HFFc6 (cell line): ENCODE measurements around the gene WNT5B. TPM values are rescaled to one million over a fixed set of nuclear protein-coding genes. Genes with fewer than 3 reads are reported as not detected.

ENCODE experiments used
- DNase-seq: peaks from one replicate; pipeline ENCODE4 v3.0.0-alpha.2; 2018
- H3K27ac Mint-ChIP-seq: 2 replicates; pipeline ENCODE4 v1.8.0; 2020; ENCODE audit warnings: mild to moderate bottlenecking, mixed read lengths
- H3K27me3 Mint-ChIP-seq: 2 replicates; pipeline ENCODE4 v1.8.0; 2021; ENCODE audit warnings: mild to moderate bottlenecking, moderate library complexity, mixed read lengths; ENCODE audit not compliant: insufficient read depth
- H3K36me3 Mint-ChIP-seq: 2 replicates; pipeline ENCODE4 v1.8.0; 2021; ENCODE audit warnings: low read depth, mixed read lengths
- H3K4me1 Mint-ChIP-seq: 2 replicates; pipeline ENCODE4 v1.8.0; 2020; ENCODE audit warnings: low read depth, mixed read lengths
- H3K4me3 Mint-ChIP-seq: 2 replicates; pipeline ENCODE4 v1.8.0; 2020; ENCODE audit warnings: mild to moderate bottlenecking, moderate library complexity, mixed read lengths
- H3K9me3 Mint-ChIP-seq: 2 replicates; pipeline ENCODE4 v1.8.0; 2020; ENCODE audit warnings: mild to moderate bottlenecking, mixed read lengths
- CTCF ChIP-seq: fragments of 200-600 bp; sonication (generic); IDR thresholded peaks from 2 replicates; pipeline ENCODE4 v1.5.0; 2021; ENCODE audit warnings: antibody characterized with exemption, mild to moderate bottlenecking
- total RNA-seq, 6 experiments: library from RNA; stranded (reverse); fragmentation: NEBNext Ultra II Directional; extraction: Animal tissue kit (Norgen Biotek cat#: 25700); gene quantifications; 2 replicates in 1 of 6; 3 replicates in 5 of 6; pipeline ENCODE4 v1.2.3, GENCODE V29; 2021

The WNT5B gene
- total RNA-seq, 6 experiments from 2014 or later = 191 to 289 (median 200) TPM

GRCh38 chr12:1644534-1645438 lies 15.8 kb downstream of the WNT5B start:
- Mint-ChIP-seq H3K36me3 (peaks cover 60% of the 10 kb centered on the region), H3K27ac (peak overlapping the region; percentile 93), H3K9me3 (no peaks in the 10 kb centered on the region), H3K4me1 (peaks cover 74% of the 10 kb centered on the region), H3K27me3 (peaks cover 5% of the 10 kb centered on the region), H3K4me3 (peak overlapping the region; percentile 28; the same call in 1 of the 2 replicates)
- no peak for TF ChIP-seq CTCF
- DNase-seq = peak; percentile 84

GRCh38 chr12:1645819-1646218 lies 16.8 kb downstream of the WNT5B start:
- no peak for TF ChIP-seq CTCF
- H3K36me3 Mint-ChIP-seq = peaks cover 62% of the 10 kb centered on the region
- H3K27me3 Mint-ChIP-seq = peaks cover 5% of the 10 kb centered on the region
- DNase-seq = no peak
- H3K27ac Mint-ChIP-seq = peak overlapping the region; percentile 93; the same call in 1 of the 2 replicates
- H3K9me3 Mint-ChIP-seq = no peaks in the 10 kb centered on the region
- H3K4me1 Mint-ChIP-seq = peaks cover 74% of the 10 kb centered on the region
- no peak overlapping the region for H3K4me3 Mint-ChIP-seq

- H3K27me3 Mint-ChIP-seq = peaks cover 3% of the 10 kb centered on the region
- no peak for TF ChIP-seq CTCF
- no peak overlapping the region for H3K4me3 Mint-ChIP-seq
- no peaks in the 10 kb centered on the region for H3K9me3 Mint-ChIP-seq
- H3K27ac Mint-ChIP-seq = peak overlapping the region; percentile 40
- H3K4me1 Mint-ChIP-seq = peaks cover 73% of the 10 kb centered on the region
- H3K36me3 Mint-ChIP-seq = peaks cover 66% of the 10 kb centered on the region
- DNase-seq = no peak
These were observed 17.7 kb downstream of the WNT5B start for GRCh38 chr12:1646569-1647284.

- peak overlapping the region; percentile 29; the same call in 1 of the 2 replicates for H3K27ac Mint-ChIP-seq
- H3K4me1 Mint-ChIP-seq = peaks cover 70% of the 10 kb centered on the region
- no peaks in the 10 kb centered on the region for H3K9me3 Mint-ChIP-seq
- H3K4me3 Mint-ChIP-seq = no peak overlapping the region
- TF ChIP-seq CTCF = no peak
- no peak for DNase-seq
- H3K27me3 Mint-ChIP-seq = peaks cover 2% of the 10 kb centered on the region; the same call in 1 of the 2 replicates
- peaks cover 62% of the 10 kb centered on the region for H3K36me3 Mint-ChIP-seq
These were observed 18.2 kb downstream of the WNT5B start for GRCh38 chr12:1647285-1647669.

GRCh38 chr12:1650260-1650977 lies 21.4 kb downstream of the WNT5B start:
- peaks cover under 1% of the 10 kb centered on the region; the same call in 1 of the 2 replicates for H3K27me3 Mint-ChIP-seq
- H3K27ac Mint-ChIP-seq = peak overlapping the region; percentile 66
- no peak for DNase-seq
- H3K4me1 Mint-ChIP-seq = peaks cover 50% of the 10 kb centered on the region
- TF ChIP-seq CTCF = no peak
- H3K4me3 Mint-ChIP-seq = peak overlapping the region; percentile 1; the same call in 1 of the 2 replicates
- no peaks in the 10 kb centered on the region for H3K9me3 Mint-ChIP-seq
- H3K36me3 Mint-ChIP-seq = peaks cover 50% of the 10 kb centered on the region
